ENCODE measurements around the gene ASXL3.

ASXL3 gene

DNA sequence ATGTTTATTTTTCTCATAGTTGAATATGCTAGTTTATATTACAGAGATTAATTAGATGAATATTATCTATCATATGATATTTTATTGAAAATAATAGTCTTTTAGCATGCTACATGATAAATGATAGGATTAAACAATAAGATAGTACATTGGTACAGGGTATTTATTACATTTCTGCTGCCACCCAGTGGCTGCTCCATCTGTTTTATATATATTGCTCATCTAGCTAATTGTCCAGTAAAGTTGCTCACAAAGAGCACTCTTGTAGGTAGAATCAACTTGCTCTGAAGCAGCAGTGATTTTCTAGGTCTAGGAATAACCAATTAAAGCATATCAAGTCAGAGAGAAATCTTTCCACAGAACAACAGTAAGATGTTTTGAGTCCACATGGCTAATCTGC is 183.3 kb downstream of the ASXL3 start:
- no peak overlapping the region for H4K91ac ChIP-seq (ENCODE audit: low read depth, low read length)
- no peak overlapping the region for H3K23ac ChIP-seq (ENCODE audit: low read length)
- H3K27ac ChIP-seq (ENCODE audit: low read depth, low read length) = no peak overlapping the region
- no peaks in the 10 kb centered on the region for H3K9me3 ChIP-seq (ENCODE audit: insufficient read depth, low read depth, low read length)
- H3K4me1 ChIP-seq (ENCODE audit: control insufficient read depth in 1 of 2, insufficient read depth in 2 of 2, low read length in 2 of 2) = no peaks in the 10 kb centered on the region
- H4K8ac ChIP-seq (ENCODE audit: low read depth, low read length) = no peak overlapping the region
- H2AFZ ChIP-seq (ENCODE audit: insufficient read depth, low read length, poor library complexity) = no peak overlapping the region
- no peak overlapping the region for H3K18ac ChIP-seq (ENCODE audit: low read length)
- peak in 1 of 2 donors; percentile 24 for DNase-seq
- no peak overlapping the region for H2BK5ac ChIP-seq (ENCODE audit: low read depth, low read length, poor library complexity)
- H2BK120ac ChIP-seq (ENCODE audit: insufficient read depth, low read length, poor library complexity) = no peak overlapping the region
- no peaks in the 10 kb centered on the region for H3K36me3 ChIP-seq (ENCODE audit: control insufficient read depth in 1 of 2, insufficient read depth in 2 of 2, low read length in 2 of 2)
- no peak overlapping the region for H4K12ac ChIP-seq (ENCODE audit: low read depth, low read length)
- H3K4ac ChIP-seq (ENCODE audit: low read depth, low read length) = no peak overlapping the region
- H3K79me1 ChIP-seq (ENCODE audit: low read length) = no peaks in the 10 kb centered on the region
- H2AK5ac ChIP-seq (ENCODE audit: low read length) = no peak overlapping the region
- no peak overlapping the region for H3K4me2 ChIP-seq (ENCODE audit: low read length)
- no peaks in the 10 kb centered on the region for H3K79me2 ChIP-seq (ENCODE audit: control insufficient read depth, insufficient read depth, low read length, poor library complexity)
- H3K4me3 ChIP-seq (ENCODE audit: low read depth, low read length) = no peak overlapping the region
- H3K14ac ChIP-seq (ENCODE audit: low read length) = no peak overlapping the region
- no peaks in the 10 kb centered on the region for H3K27me3 ChIP-seq (ENCODE audit: insufficient read depth, low read length)
- no peak overlapping the region for H3K9ac ChIP-seq (ENCODE audit: low read length)
- no peak overlapping the region for H2BK12ac ChIP-seq (ENCODE audit: low read length)

DNA sequence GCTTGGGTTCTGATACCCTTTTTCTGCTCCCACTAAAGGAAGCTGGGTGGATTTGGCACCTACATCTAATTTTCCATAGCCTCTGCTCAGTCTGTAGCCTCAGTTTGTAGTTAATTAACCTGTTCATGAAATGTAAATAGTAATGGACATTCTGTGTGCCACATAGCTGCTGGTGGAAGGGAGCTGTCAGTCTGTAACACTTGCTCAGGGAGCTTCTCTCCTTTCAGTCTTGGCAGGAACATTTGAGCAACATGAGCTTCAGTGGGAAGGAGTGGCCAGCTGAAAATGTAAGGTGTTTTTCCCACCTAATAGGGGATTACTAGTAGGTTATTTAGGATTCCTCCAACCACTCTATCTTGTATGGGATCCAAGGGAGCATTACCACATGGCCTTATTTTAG is 203.4 kb downstream of the ASXL3 start:
- H3K79me2 ChIP-seq (ENCODE audit: control insufficient read depth, insufficient read depth, low read length, poor library complexity) = no peaks in the 10 kb centered on the region
- no peak overlapping the region for H2AK5ac ChIP-seq (ENCODE audit: low read length)

More for the DNA sequence above, 203.4 kb downstream of the ASXL3 start:
- no peaks in the 10 kb centered on the region for H3K27me3 ChIP-seq (ENCODE audit: insufficient read depth, low read length)
- no peak overlapping the region for H3K14ac ChIP-seq (ENCODE audit: low read length)
- no peak overlapping the region for H3K4me3 ChIP-seq (ENCODE audit: low read depth, low read length)
- no peak overlapping the region for H3K23ac ChIP-seq (ENCODE audit: low read length)
- H3K27ac ChIP-seq (ENCODE audit: low read depth, low read length) = no peak overlapping the region
- no peak overlapping the region for H2BK120ac ChIP-seq (ENCODE audit: insufficient read depth, low read length, poor library complexity)
- H3K4ac ChIP-seq (ENCODE audit: low read depth, low read length) = no peak overlapping the region
- DNase-seq = no peak
- no peak overlapping the region for H3K4me2 ChIP-seq (ENCODE audit: low read length)
- no peaks in the 10 kb centered on the region for H3K9me3 ChIP-seq (ENCODE audit: insufficient read depth, low read depth, low read length)
- H4K8ac ChIP-seq (ENCODE audit: low read depth, low read length) = no peak overlapping the region
- no peaks in the 10 kb centered on the region for H3K36me3 ChIP-seq (ENCODE audit: control insufficient read depth in 1 of 2, insufficient read depth in 2 of 2, low read length in 2 of 2)
- no peaks in the 10 kb centered on the region for H3K4me1 ChIP-seq (ENCODE audit: control insufficient read depth in 1 of 2, insufficient read depth in 2 of 2, low read length in 2 of 2)
- no peak overlapping the region for H2BK12ac ChIP-seq (ENCODE audit: low read length)
- no peak overlapping the region for H3K18ac ChIP-seq (ENCODE audit: low read length)
- H2BK5ac ChIP-seq (ENCODE audit: low read depth, low read length, poor library complexity) = no peak overlapping the region
- H4K91ac ChIP-seq (ENCODE audit: low read depth, low read length) = no peak overlapping the region
- no peak overlapping the region for H3K9ac ChIP-seq (ENCODE audit: low read length)
- H3K79me1 ChIP-seq (ENCODE audit: low read length) = no peaks in the 10 kb centered on the region
- no peak overlapping the region for H4K12ac ChIP-seq (ENCODE audit: low read depth, low read length)
- no peak overlapping the region for H2AFZ ChIP-seq (ENCODE audit: insufficient read depth, low read length, poor library complexity)

Data from trophoblast cell (in vitro differentiated cells and primary cell).